NT2/D1 (cell line): Measurements from ENCODE around the gene MPP2.

Experiments
- DNase-seq: peaks from one replicate; pipeline ENCODE4 v3.0.0-alpha.2; 2011; ENCODE audit warnings: low read depth, low spot score
- H3K27me3 ChIP-seq: 2 replicates; pipeline ENCODE4 v1.6.0; 2011; ENCODE audit warnings: mild to moderate bottlenecking; ENCODE audit not compliant: insufficient read length, insufficient read depth
- H3K36me3 ChIP-seq: 2 replicates; pipeline ENCODE4 v1.6.1; 2011; ENCODE audit warnings: mild to moderate bottlenecking, low read length, mixed read lengths; ENCODE audit not compliant: insufficient read depth, insufficient read length
- H3K4me1 ChIP-seq: 2 replicates; pipeline ENCODE4 v1.5.1; 2011; ENCODE audit not compliant: insufficient read depth, insufficient read length
- H3K4me3 ChIP-seq: 2 replicates; pipeline ENCODE4 v1.5.1; 2011; ENCODE audit warnings: low read depth; ENCODE audit not compliant: insufficient read length
- H3K9ac ChIP-seq: 2 replicates; pipeline ENCODE4 v1.6.0; 2011; ENCODE audit warnings: low read depth; ENCODE audit not compliant: insufficient read length
- H3K9me3 ChIP-seq: 2 replicates; pipeline ENCODE4 v1.5.1; 2011; ENCODE audit warnings: mild to moderate bottlenecking, low read length; ENCODE audit not compliant: insufficient read depth
- SUZ12 ChIP-seq: IDR thresholded peaks from 2 replicates; pipeline ENCODE4 v1.6.1; 2011; ENCODE audit not compliant: insufficient read length, insufficient read depth; ENCODE audit errors: extremely low read depth
- YY1 ChIP-seq: IDR thresholded peaks from 2 replicates; pipeline ENCODE4 v1.6.1; 2011; ENCODE audit not compliant: insufficient read length, insufficient read depth
- ZNF274 ChIP-seq: IDR thresholded peaks from 2 replicates; pipeline ENCODE4 v1.6.1; 2011; ENCODE audit warnings: mild to moderate bottlenecking, low read depth, low read length

The MPP2 gene

DNA sequence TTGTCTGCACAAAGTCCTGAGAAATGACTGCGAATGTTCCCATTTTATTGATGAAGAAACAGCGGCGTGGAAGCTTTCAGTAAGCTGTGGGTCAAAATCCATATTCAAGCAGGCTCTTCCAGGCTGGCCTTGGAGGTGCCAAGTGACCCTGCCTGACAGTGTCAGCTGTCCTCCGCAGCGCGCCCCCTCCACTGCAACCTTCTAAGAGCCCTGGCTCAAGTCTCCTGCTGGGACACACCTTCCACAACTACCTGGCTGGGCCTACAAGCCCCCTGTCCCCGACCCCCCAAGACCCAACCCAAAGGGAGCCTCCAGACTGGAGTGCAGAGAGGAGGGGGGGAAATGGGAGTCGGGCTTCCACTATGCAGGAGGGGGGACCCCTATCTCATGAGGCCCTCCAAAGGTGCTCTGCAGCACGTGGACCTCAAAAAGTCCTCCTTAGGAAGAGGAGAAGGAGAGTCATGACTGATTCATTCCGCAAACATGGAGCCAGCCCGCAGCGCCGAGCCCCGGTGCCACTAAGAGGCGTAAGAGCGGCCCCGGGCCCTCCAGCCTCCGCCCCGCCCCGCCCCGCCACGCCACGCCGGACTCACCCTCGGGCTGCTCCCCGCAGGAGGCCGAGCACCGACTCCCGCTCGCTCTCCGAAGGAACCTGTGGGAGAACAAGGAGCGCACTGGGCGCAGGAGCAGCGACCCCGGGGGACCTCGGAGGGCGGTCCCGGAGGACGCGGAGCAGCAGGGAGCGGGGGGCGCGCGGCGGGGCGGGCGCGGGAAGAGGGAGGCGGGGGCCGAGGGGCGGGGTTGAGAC lies 75.0 kb downstream of the MPP2 start:
- no peak for DNase-seq
- peak overlapping the region; percentile 70 for H3K4me3 ChIP-seq
- H3K9ac ChIP-seq = peak overlapping the region; percentile 81
- no peak for TF ChIP-seq ZNF274
- no peak for TF ChIP-seq SUZ12
- TF ChIP-seq YY1 = no peak
- peaks cover 11% of the 10 kb centered on the region for H3K9me3 ChIP-seq
- H3K27me3 ChIP-seq = peaks cover 16% of the 10 kb centered on the region
- H3K4me1 ChIP-seq = peaks cover 11% of the 10 kb centered on the region
- H3K36me3 ChIP-seq = peaks cover 45% of the 10 kb centered on the region

GRCh38 chr17:43831633-43832032 lies 75.7 kb downstream of the MPP2 start:
- Histone ChIP-seq H3K4me1 (peaks cover 11% of the 10 kb centered on the region), H3K9ac (peak overlapping the region; percentile 65), H3K9me3 (peaks cover 11% of the 10 kb centered on the region), H3K4me3 (peak overlapping the region; percentile 70), H3K36me3 (peaks cover 46% of the 10 kb centered on the region), H3K27me3 (peaks cover 16% of the 10 kb centered on the region)
- DNase-seq = no peak
- TF ChIP-seq SUZ12 (no peak), YY1 (no peak), ZNF274 (no peak)

GRCh38 chr17:43830510-43831140 lies 76.7 kb downstream of the MPP2 start:
- Histone ChIP-seq H3K4me3 (no peak overlapping the region), H3K9me3 (peaks cover 11% of the 10 kb centered on the region), H3K27me3 (peaks cover 16% of the 10 kb centered on the region), H3K36me3 (peaks cover 55% of the 10 kb centered on the region), H3K4me1 (peaks cover 11% of the 10 kb centered on the region), H3K9ac (no peak overlapping the region)
- no peak for TF ChIP-seq YY1
- no peak for TF ChIP-seq ZNF274
- TF ChIP-seq SUZ12 = no peak
- DNase-seq = no peak

DNA sequence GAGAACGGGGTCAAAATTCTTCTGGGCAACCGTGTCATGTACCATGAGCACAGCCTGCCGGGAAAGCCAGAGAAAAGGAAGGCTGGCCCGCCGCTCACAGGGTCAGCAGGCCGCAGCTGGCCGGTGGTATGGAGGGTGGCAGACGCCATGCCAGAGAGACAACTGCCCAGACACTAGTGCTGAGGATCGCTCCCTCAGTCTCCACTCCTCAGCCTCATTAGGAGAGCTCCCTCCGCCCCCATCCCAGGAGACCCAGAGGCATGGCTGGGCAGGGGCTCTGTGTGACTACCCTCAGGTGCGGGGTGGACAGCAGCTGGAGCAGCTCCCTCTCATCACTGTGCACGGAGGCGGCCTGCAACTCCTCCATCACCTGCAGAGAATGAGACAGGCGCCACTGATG lies 77.6 kb downstream of the MPP2 start:
- Histone ChIP-seq H3K4me1 (peaks cover 11% of the 10 kb centered on the region), H3K36me3 (peaks cover 64% of the 10 kb centered on the region), H3K9ac (no peak overlapping the region), H3K9me3 (peaks cover 9% of the 10 kb centered on the region), H3K4me3 (no peak overlapping the region), H3K27me3 (peaks cover 16% of the 10 kb centered on the region)
- DNase-seq = no peak
- TF ChIP-seq SUZ12 = no peak
- no peak for TF ChIP-seq ZNF274
- TF ChIP-seq YY1 = no peak

- Histone ChIP-seq H3K36me3 (peaks cover 82% of the 10 kb centered on the region), H3K9me3 (no peaks in the 10 kb centered on the region), H3K4me3 (no peak overlapping the region), H3K9ac (peak overlapping the region; percentile 28), H3K4me1 (peaks cover 11% of the 10 kb centered on the region), H3K27me3 (no peaks in the 10 kb centered on the region)
- DNase-seq = no peak
- TF ChIP-seq YY1 = no peak
These were observed 79.7 kb downstream of the MPP2 start for GRCh38 chr17:43827596-43827995.

DNA sequence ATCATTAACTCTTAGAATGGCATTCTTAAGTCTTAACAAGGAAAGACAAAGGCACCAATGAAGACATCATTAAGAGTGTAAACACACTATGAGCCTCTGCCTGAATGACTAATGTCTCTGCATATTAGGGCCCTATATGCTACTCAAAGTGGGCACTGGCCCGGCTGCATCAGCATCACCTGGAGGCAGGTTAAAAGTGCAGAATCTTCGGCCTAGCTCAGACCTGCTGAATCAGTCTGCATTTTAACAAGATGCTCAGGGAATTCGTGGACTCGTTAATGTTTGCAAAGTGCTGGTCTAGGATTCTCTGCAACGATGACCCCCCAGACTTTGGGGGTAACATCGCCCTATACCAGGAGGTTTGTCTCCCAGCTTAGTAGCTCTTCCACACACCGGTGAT lies 81.1 kb downstream of the MPP2 start:
- no peak for DNase-seq
- Histone ChIP-seq H3K9me3 (no peaks in the 10 kb centered on the region), H3K36me3 (peaks cover 89% of the 10 kb centered on the region), H3K4me3 (no peak overlapping the region), H3K27me3 (no peaks in the 10 kb centered on the region), H3K9ac (no peak overlapping the region), H3K4me1 (peaks cover 4% of the 10 kb centered on the region)
- TF ChIP-seq YY1 (no peak), ZNF274 (no peak), SUZ12 (no peak)

DNA sequence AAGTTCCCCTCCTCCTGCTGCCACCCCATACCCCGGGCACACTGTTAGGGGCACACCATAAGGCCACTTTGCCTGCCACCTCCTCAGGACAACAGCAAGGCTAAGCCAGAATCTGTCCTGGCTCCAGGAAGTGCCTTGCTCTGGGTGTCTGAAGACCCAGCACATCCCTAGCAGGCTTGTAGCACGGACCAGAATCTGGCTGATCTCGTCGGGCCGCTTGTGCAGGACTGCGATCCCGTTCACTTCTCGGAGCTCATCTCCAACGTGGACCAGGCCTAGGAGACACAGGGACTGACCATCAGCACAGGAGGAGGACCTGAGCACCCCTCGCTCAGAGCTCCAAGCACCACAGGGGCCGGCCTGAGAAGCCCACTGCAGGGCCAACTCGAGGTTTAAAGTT lies 81.8 kb downstream of the MPP2 start:
- H3K9ac ChIP-seq = no peak overlapping the region
- no peaks in the 10 kb centered on the region for H3K27me3 ChIP-seq
- TF ChIP-seq SUZ12 = no peak
- TF ChIP-seq YY1 = no peak
- TF ChIP-seq ZNF274 = no peak
- DNase-seq = no peak
- peaks cover 89% of the 10 kb centered on the region for H3K36me3 ChIP-seq
- no peak overlapping the region for H3K4me3 ChIP-seq
- H3K9me3 ChIP-seq = no peaks in the 10 kb centered on the region
- no peaks in the 10 kb centered on the region for H3K4me1 ChIP-seq
